Measurements from ENCODE around the gene GLRX2. TPM values are rescaled to one million over a fixed set of nuclear protein-coding genes. Genes with fewer than 3 reads are reported as not detected.

The GLRX2 gene
- total RNA-seq, 1 experiment from 2014 or later, result 31.9 TPM

- no peak for TF ChIP-seq CTCF (conservative IDR thresholded peaks at IDR 0.05; ENCODE audit: low read depth, low read length)
- peaks cover under 1% of the 10 kb centered on the region for H3K9me3 ChIP-seq (ENCODE audit: low read depth, low read length, poor library complexity, severe bottlenecking)
- ChIA-PET POLR2A (ENCODE audit: low non-redundant PET) (no interaction called here), CTCF (no interaction called here)
- BruUV-seq (replicated peaks), result no TSS peak
- no peak for DNase-seq (ENCODE audit: low spot score)
- no peaks in the 10 kb centered on the region for H3K4me1 ChIP-seq (ENCODE audit: insufficient read depth, low read length, poor library complexity, severe bottlenecking)
- intact Hi-C loops (cut with micrococcal nuclease; ENCODE audit: unreplicated experiment), result no loop called here
- peaks cover 72% of the 10 kb centered on the region for H3K36me3 ChIP-seq (ENCODE audit: insufficient read depth, low read length, poor library complexity, severe bottlenecking)
- no peaks in the 10 kb centered on the region for H3K27me3 ChIP-seq (replicated peaks; ENCODE audit: insufficient read depth, low read depth, low read length, poor library complexity)
- H3K4me3 ChIP-seq (ENCODE audit: low read depth, low read length, poor library complexity, severe bottlenecking), result no peak overlapping the region
- no peak overlapping the region for H3K27ac ChIP-seq (ENCODE audit: low read depth, low read length, poor library complexity, severe bottlenecking)
These were observed 21.7 kb downstream of the GLRX2 start for GRCh38 chr1:193083365-193084088.

GRCh38 chr1:193079187-193079586 lies 26.0 kb downstream of the GLRX2 start:
- H3K27me3 ChIP-seq (replicated peaks; ENCODE audit: insufficient read depth, low read depth, low read length, poor library complexity), result no peaks in the 10 kb centered on the region
- ChIA-PET POLR2A (ENCODE audit: low non-redundant PET) (no interaction called here), CTCF (no interaction called here)
- no peak overlapping the region for H3K27ac ChIP-seq (ENCODE audit: low read depth, low read length, poor library complexity, severe bottlenecking)
- intact Hi-C loops (cut with micrococcal nuclease; ENCODE audit: unreplicated experiment), result no loop called here
- BruUV-seq (replicated peaks), result no TSS peak
- no peak for TF ChIP-seq EZH2 (IDR thresholded peaks at IDR 0.05; ENCODE audit: borderline replicate concordance, low read depth, low read length, poor library complexity, severe bottlenecking)
- no peak for TF ChIP-seq CTCF (conservative IDR thresholded peaks at IDR 0.05; ENCODE audit: low read depth, low read length)
- no peak overlapping the region for H3K4me3 ChIP-seq (ENCODE audit: low read depth, low read length, poor library complexity, severe bottlenecking)
- H3K9me3 ChIP-seq (ENCODE audit: low read depth, low read length, poor library complexity, severe bottlenecking), result peaks cover 12% of the 10 kb centered on the region
- no peak for DNase-seq (ENCODE audit: low spot score)
- peaks cover 78% of the 10 kb centered on the region for H3K36me3 ChIP-seq (ENCODE audit: insufficient read depth, low read length, poor library complexity, severe bottlenecking)
- H3K4me1 ChIP-seq (ENCODE audit: insufficient read depth, low read length, poor library complexity, severe bottlenecking), result no peaks in the 10 kb centered on the region

- H3K9me3 ChIP-seq (ENCODE audit: low read depth, low read length, poor library complexity, severe bottlenecking), result peaks cover 12% of the 10 kb centered on the region
- H3K4me1 ChIP-seq (ENCODE audit: insufficient read depth, low read length, poor library complexity, severe bottlenecking), result no peaks in the 10 kb centered on the region
- ChIA-PET POLR2A (ENCODE audit: low non-redundant PET) (no interaction called here), CTCF (no interaction called here)
- H3K27ac ChIP-seq (ENCODE audit: low read depth, low read length, poor library complexity, severe bottlenecking), result no peak overlapping the region
- DNase-seq (ENCODE audit: low spot score), result no peak
- intact Hi-C loops (cut with micrococcal nuclease; ENCODE audit: unreplicated experiment), result no loop called here
- H3K27me3 ChIP-seq (replicated peaks; ENCODE audit: insufficient read depth, low read depth, low read length, poor library complexity), result no peaks in the 10 kb centered on the region
- no peak for TF ChIP-seq EZH2 (IDR thresholded peaks at IDR 0.05; ENCODE audit: borderline replicate concordance, low read depth, low read length, poor library complexity, severe bottlenecking)
- TF ChIP-seq CTCF (conservative IDR thresholded peaks at IDR 0.05; ENCODE audit: low read depth, low read length), result no peak
- BruUV-seq (replicated peaks), result no TSS peak
- H3K4me3 ChIP-seq (ENCODE audit: low read depth, low read length, poor library complexity, severe bottlenecking), result no peak overlapping the region
- H3K36me3 ChIP-seq (ENCODE audit: insufficient read depth, low read length, poor library complexity, severe bottlenecking), result peaks cover 66% of the 10 kb centered on the region
These were observed 27.2 kb downstream of the GLRX2 start for GRCh38 chr1:193077991-193078390.
